GM23248 (cell line): ENCODE data around the gene ENOX2. TPM values are rescaled to one million over a fixed set of nuclear protein-coding genes. Genes with fewer than 3 reads are reported as not detected.
"Not testable (repeated sequence)": the region's sequence is repeated elsewhere in the genome, so short reads cannot be mapped to it uniquely, and the experiment has no call there.

Source experiments
- DNase-seq: peaks from one replicate; pipeline ENCODE4 v3.0.0-alpha.2; 2015
- H2AFZ ChIP-seq: fragments of 200-600 bp; sonication (generic); 2 replicates; pipeline ENCODE4 v1.6.1; 2016; ENCODE audit warnings: antibody characterized with exemption
- H3F3A ChIP-seq: fragments of 200-600 bp; sonication (generic); 2 replicates; pipeline ENCODE4 v1.6.1; 2016; ENCODE audit warnings: mild to moderate bottlenecking, antibody characterized with exemption, mixed run types; ENCODE audit not compliant: insufficient read depth
- H3K27ac ChIP-seq: fragments of 200-600 bp; sonication (generic); 2 replicates; pipeline ENCODE4 v1.5.1; 2016; ENCODE audit warnings: mild to moderate bottlenecking
- H3K27me3 ChIP-seq: fragments of 200-600 bp; sonication (generic); replicated peaks from 2 replicates; pipeline ENCODE4 v1.6.1; 2016; ENCODE audit warnings: mild to moderate bottlenecking; ENCODE audit not compliant: insufficient read depth
- H3K36me3 ChIP-seq: fragments of 200-600 bp; sonication (generic); 2 replicates; pipeline ENCODE4 v1.6.1; 2016; ENCODE audit warnings: low read depth, mild to moderate bottlenecking
- H3K4me1 ChIP-seq: fragments of 200-600 bp; sonication (generic); 2 replicates; pipeline ENCODE4 v1.6.1; 2016; ENCODE audit warnings: mild to moderate bottlenecking; ENCODE audit not compliant: insufficient read depth
- H3K4me2 ChIP-seq: fragments of 200-600 bp; sonication (generic); one replicate; pipeline ENCODE4 v1.6.1; 2016; ENCODE audit warnings: mild to moderate bottlenecking; ENCODE audit not compliant: unreplicated experiment
- H3K4me3 ChIP-seq: fragments of 200-600 bp; sonication (generic); 2 replicates; pipeline ENCODE4 v1.5.1; 2016; ENCODE audit warnings: mild to moderate bottlenecking
- H3K79me2 ChIP-seq: fragments of 200-600 bp; sonication (generic); 2 replicates; pipeline ENCODE4 v1.6.1; 2016; ENCODE audit warnings: mild to moderate bottlenecking; ENCODE audit not compliant: insufficient read depth
- H3K9ac ChIP-seq: fragments of 200-600 bp; sonication (generic); 2 replicates; pipeline ENCODE4 v1.6.1; 2016; ENCODE audit warnings: mild to moderate bottlenecking
- H3K9me2 ChIP-seq: fragments of 200-600 bp; sonication (generic); 2 replicates; pipeline ENCODE4 v1.6.1; 2016; ENCODE audit warnings: mixed run types, mild to moderate bottlenecking, moderate library complexity; ENCODE audit not compliant: insufficient read depth
- H3K9me3 ChIP-seq: fragments of 200-600 bp; sonication (generic); one replicate; pipeline ENCODE4 v1.6.1; 2017; ENCODE audit warnings: low read depth
- H4K20me1 ChIP-seq: fragments of 200-600 bp; sonication (generic); 2 replicates; pipeline ENCODE4 v1.6.0; 2016; ENCODE audit not compliant: insufficient read depth
- EZH2 ChIP-seq: fragments of 200-600 bp; sonication (generic); IDR thresholded peaks from 2 replicates; pipeline ENCODE4 v1.6.1; 2018; ENCODE audit warnings: antibody characterized with exemption, mild to moderate bottlenecking; ENCODE audit not compliant: insufficient read depth, poor library complexity, severe bottlenecking
- EZH2phosphoT487 ChIP-seq: fragments of 200-600 bp; sonication (generic); IDR thresholded peaks from 2 replicates; pipeline ENCODE4 v1.6.1; 2018; ENCODE audit warnings: antibody characterized with exemption, moderate library complexity, mild to moderate bottlenecking, low read depth; ENCODE audit not compliant: insufficient read depth
- WGBS, 2 experiments: methylation state at CpG; one replicate each; pipeline ENCODE4 v1.1.6; 2015 to 2017; ENCODE audit warnings: low lambda C conversion rate in 2 of 2, low coverage in 1 of 2; ENCODE audit errors: missing lambda C conversion rate in 2 of 2; 5-methylcytosine and 5-hydroxymethylcytosine counted together
- in situ Hi-C: fragments of 300-500 bp; cut with MboI; formaldehyde crosslinking; loops from 2 replicates; pipeline ENCODE4 v1.15.0; 2020
- polyA plus RNA-seq: library from polyadenylated mRNA; unstranded; fragments of >200 nt; fragmentation: Nextera tagmentation; extraction: Ambion mirVana; gene quantifications from 2 replicates; pipeline ENCODE4 v1.2.1, GENCODE V29; 2016
- total RNA-seq: library from RNA; depleted of rRNA; stranded (reverse); fragments of >200 nt; shearing (Covaris generic); gene quantifications from 2 replicates; pipeline ENCODE4 v1.2.3, GENCODE V29; 2014

The ENOX2 gene
- total and polyA plus RNA-seq, 2 experiments from 2014 or later: 13.6 to 14.5 TPM

- no peak for DNase-seq
- H3K27me3 ChIP-seq: no peaks in the 10 kb centered on the region
- no peaks in the 10 kb centered on the region for H3K9me2 ChIP-seq
- H3K27ac ChIP-seq: no peak overlapping the region
- H2AFZ ChIP-seq: no peak overlapping the region
- H3K4me3 ChIP-seq: no peak overlapping the region
- no peaks in the 10 kb centered on the region for H3F3A ChIP-seq
- no peaks in the 10 kb centered on the region for H3K36me3 ChIP-seq
- no peak overlapping the region for H3K9ac ChIP-seq
- H3K79me2 ChIP-seq: no peaks in the 10 kb centered on the region
- in situ Hi-C loops: no loop called here
- H3K9me3 ChIP-seq: no peaks in the 10 kb centered on the region
- TF ChIP-seq EZH2 (no peak), EZH2phosphoT487 (no peak)
- H4K20me1 ChIP-seq: no peaks in the 10 kb centered on the region
- no peaks in the 10 kb centered on the region for H3K4me1 ChIP-seq
- no peak overlapping the region for H3K4me2 ChIP-seq
- 95 to 98% methylated on average over 2 of the region's 2 CpGs for WGBS, 2 experiments
Measured at GRCh38 chrX:130827648-130828047, 75.4 kb downstream of the ENOX2 start.

- Histone ChIP-seq H3K27ac (no peak overlapping the region), H4K20me1 (no peaks in the 10 kb centered on the region), H3F3A (no peaks in the 10 kb centered on the region), H3K9me2 (no peaks in the 10 kb centered on the region), H3K27me3 (no peaks in the 10 kb centered on the region), H3K4me3 (no peak overlapping the region), H3K9me3 (no peaks in the 10 kb centered on the region), H2AFZ (no peak overlapping the region), H3K9ac (no peak overlapping the region), H3K4me2 (no peak overlapping the region), H3K36me3 (no peaks in the 10 kb centered on the region), H3K79me2 (no peaks in the 10 kb centered on the region), H3K4me1 (no peaks in the 10 kb centered on the region)
- 92% methylated on average over 1 of the region's 1 CpG for WGBS, 2 experiments
- in situ Hi-C loops: no loop called here
- TF ChIP-seq EZH2phosphoT487: no peak
- no peak for TF ChIP-seq EZH2
- no peak for DNase-seq
Measured at GRCh38 chrX:130826249-130826648, 76.8 kb downstream of the ENOX2 start.

- H3F3A ChIP-seq: no peaks in the 10 kb centered on the region
- H3K27me3 ChIP-seq: no peaks in the 10 kb centered on the region
- no peak overlapping the region for H2AFZ ChIP-seq
- H4K20me1 ChIP-seq: no peaks in the 10 kb centered on the region
- H3K36me3 ChIP-seq: no peaks in the 10 kb centered on the region
- H3K9ac ChIP-seq: no peak overlapping the region
- TF ChIP-seq EZH2 (no peak), EZH2phosphoT487 (no peak)
- no peak overlapping the region for H3K27ac ChIP-seq
- in situ Hi-C loops: no loop called here
- H3K9me3 ChIP-seq: no peaks in the 10 kb centered on the region
- no peaks in the 10 kb centered on the region for H3K4me1 ChIP-seq
- H3K9me2 ChIP-seq: no peaks in the 10 kb centered on the region
- H3K4me3 ChIP-seq: no peak overlapping the region
- no peak overlapping the region for H3K4me2 ChIP-seq
- no peaks in the 10 kb centered on the region for H3K79me2 ChIP-seq
- WGBS, 2 experiments: 98 to 100% methylated on average over 2 of the region's 2 CpGs
- no peak for DNase-seq
Measured at GRCh38 chrX:130825525-130825924, 77.5 kb downstream of the ENOX2 start.

- H3K4me3 ChIP-seq, H3K36me3 ChIP-seq, in situ Hi-C loops, DNase-seq, H3K9me3 ChIP-seq, H3K27ac ChIP-seq, H3K27me3 ChIP-seq, H3K4me1 ChIP-seq, H3K9me2 ChIP-seq, H4K20me1 ChIP-seq, H3K4me2 ChIP-seq, H3F3A ChIP-seq, H2AFZ ChIP-seq, H3K9ac ChIP-seq, H3K79me2 ChIP-seq: not testable (repeated sequence)
- WGBS, 2 experiments: 98 to 100% methylated on average over 3 to 4 of the region's 4 CpGs
Measured at GRCh38 chrX:130819367-130819766, 83.6 kb downstream of the ENOX2 start.

- H3K27me3 ChIP-seq, H3K9ac ChIP-seq, H3K79me2 ChIP-seq, H3K4me3 ChIP-seq, H2AFZ ChIP-seq, in situ Hi-C loops, H3F3A ChIP-seq, H3K4me1 ChIP-seq, DNase-seq, H3K9me3 ChIP-seq, H3K4me2 ChIP-seq, H3K9me2 ChIP-seq, H3K36me3 ChIP-seq, H3K27ac ChIP-seq, H4K20me1 ChIP-seq: not testable (repeated sequence)
- 71 to 77% methylated on average over 3 to 4 of the region's 5 CpGs for WGBS, 2 experiments
Measured at GRCh38 chrX:130813932-130814331, 89.1 kb downstream of the ENOX2 start.
